Esophagus squamous epithelium (tissue), 5 donors: ENCODE data around the gene DNAH2. TPM values are rescaled to one million over a fixed set of nuclear protein-coding genes. Genes with fewer than 3 reads are reported as not detected.

Source experiments
- DNase-seq: peaks from one replicate; lab custom pipeline; 2025; lab: John Stamatoyannopoulos, UW
- H3K27ac ChIP-seq, 4 donors: fragments of 200-600 bp; sonication (generic); one replicate each; pipeline ENCODE4 v1.5.1; 2016 to 2019; ENCODE audit warnings: mild to moderate bottlenecking in 1 of 4
- H3K27me3 ChIP-seq, 4 donors: fragments of 200-600 bp; sonication (generic); 1 replicate in 3 of 4; 2 replicates in 1 of 4; pipeline versions ENCODE4 v1.5.1 to v1.6.0; 2017 to 2021; ENCODE audit warnings: antibody characterized with exemption in 1 of 4
- H3K36me3 ChIP-seq, 3 donors: fragments of 200-600 bp; sonication (generic); one replicate each; pipeline ENCODE4 v1.5.1; 2016 to 2019
- H3K4me1 ChIP-seq, 3 donors: fragments of 200-600 bp; sonication (generic); one replicate each; pipeline ENCODE4 v1.5.1; 2017 to 2019
- H3K4me3 ChIP-seq, 4 donors: fragments of 200-600 bp; sonication (generic); 1 replicate in 3 of 4; 2 replicates in 1 of 4; pipeline ENCODE4 v1.5.1; 2016 to 2019; ENCODE audit warnings: mild to moderate bottlenecking in 2 of 4, moderate library complexity in 1 of 4
- H3K9me3 ChIP-seq, 3 donors: fragments of 200-600 bp; sonication (generic); one replicate each; pipeline ENCODE4 v1.5.1; 2016 to 2019
- CTCF ChIP-seq, 6 experiments: fragments of 450-650 bp in 4 of 6; fragments of 200-600 bp in 2 of 6; sonication (generic) in 2 of 6; IDR thresholded peaks; one replicate each; pipeline ENCODE4 v1.5.1; 2016 to 2019; ENCODE audit warnings: antibody characterized with exemption in 6 of 6, mild to moderate bottlenecking in 4 of 6, moderate library complexity in 4 of 6
- POLR2A ChIP-seq, 4 donors: fragments of 450-650 bp; IDR thresholded peaks; one replicate each; pipeline ENCODE4 v1.6.1; 2017; ENCODE audit warnings: antibody characterized with exemption in 4 of 4, mild to moderate bottlenecking in 4 of 4, moderate library complexity in 3 of 4
- WGBS, 2 donors: methylation state at CpG; one replicate each; pipeline ENCODE4 v1.1.5; 2018; 5-methylcytosine and 5-hydroxymethylcytosine counted together
- intact Hi-C: fragments of 100-400 bp; cut with DNase I; formaldehyde crosslinking; loops from one replicate; pipeline ENCODE4 v1.15.0; 2022
- total RNA-seq, 4 donors: library from RNA; depleted of rRNA; stranded (reverse); fragments of >200 nt; gene quantifications; one replicate each; pipeline ENCODE4 v1.1.0, GENCODE V29; 2016
- donor health status: DM: yes; HTN: yes; CAD: no.

Gene DNAH2
- total RNA-seq, 4 donors from 2014 or later, result under 0.01 to 0.04 (median 0.03) TPM; not detected in 1

- Histone ChIP-seq H3K27me3 (peaks cover 0 to 68% (median 0%) of the 10 kb centered on the region in 4 donors), H3K4me1 (no peaks in the 10 kb centered on the region), H3K27ac (no peak overlapping the region), H3K36me3 (no peaks in the 10 kb centered on the region), H3K4me3 (no peak overlapping the region), H3K9me3 (no peaks in the 10 kb centered on the region)
- DNase-seq, result no peak
- TF ChIP-seq CTCF (IDR thresholded peaks at IDR 0.05) (no peak), POLR2A (IDR thresholded peaks at IDR 0.05) (no peak)
- 29 to 32% methylated on average over 9 to 14 of the region's 14 CpGs for WGBS, 2 donors
- intact Hi-C loops, result loop anchor here (10.0 kb wide), 2 partner anchors 75 to 245 kb away; no protein-coding TSS in a partner anchor
Measured at GRCh38 chr17:7739746-7740145, 22.2 kb downstream of the DNAH2 start.

DNA sequence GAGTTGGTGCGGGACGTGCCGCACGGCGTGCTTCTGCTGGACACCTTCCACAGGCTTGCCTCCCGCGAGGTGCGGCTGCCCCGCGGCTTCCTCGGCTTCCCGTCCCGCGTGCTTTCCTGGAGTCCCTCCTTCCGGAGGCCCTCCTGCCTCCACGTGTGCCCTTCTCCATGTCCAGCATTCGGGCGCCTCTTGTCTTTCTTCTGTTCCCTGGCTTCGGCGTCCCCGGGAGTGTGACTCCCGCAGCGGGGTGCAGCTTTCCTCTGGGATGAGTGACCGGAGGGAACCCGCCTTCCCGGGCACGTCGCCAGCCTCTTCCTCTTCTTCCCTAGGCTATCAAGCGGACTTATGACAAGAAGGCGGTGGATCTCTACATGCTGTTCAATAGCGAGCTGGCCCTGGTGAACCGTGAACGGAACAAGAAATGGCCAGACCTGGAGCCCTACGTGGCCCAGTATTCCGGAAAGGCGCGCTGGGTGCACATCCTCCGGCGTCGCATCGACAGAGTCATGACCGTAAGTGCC is 23.0 kb downstream of the DNAH2 start:
- TF ChIP-seq POLR2A (IDR thresholded peaks at IDR 0.05) (no peak), CTCF (IDR thresholded peaks at IDR 0.05) (no peak)
- no peak for DNase-seq
- intact Hi-C loops, result loop anchor here (10.0 kb wide), 2 partner anchors 74 to 244 kb away; no protein-coding TSS in a partner anchor
- Histone ChIP-seq H3K27me3 (peaks cover 0 to 68% (median 0%) of the 10 kb centered on the region in 4 donors), H3K4me3 (peak overlapping the region in 1 of 4 donors; percentile 20), H3K9me3 (no peaks in the 10 kb centered on the region), H3K4me1 (peaks cover 0 to 2% (median 0%) of the 10 kb centered on the region in 3 donors), H3K27ac (no peak overlapping the region), H3K36me3 (no peaks in the 10 kb centered on the region)
- 55 to 69% methylated on average over 21 to 35 of the region's 42 CpGs for WGBS, 2 donors

DNA sequence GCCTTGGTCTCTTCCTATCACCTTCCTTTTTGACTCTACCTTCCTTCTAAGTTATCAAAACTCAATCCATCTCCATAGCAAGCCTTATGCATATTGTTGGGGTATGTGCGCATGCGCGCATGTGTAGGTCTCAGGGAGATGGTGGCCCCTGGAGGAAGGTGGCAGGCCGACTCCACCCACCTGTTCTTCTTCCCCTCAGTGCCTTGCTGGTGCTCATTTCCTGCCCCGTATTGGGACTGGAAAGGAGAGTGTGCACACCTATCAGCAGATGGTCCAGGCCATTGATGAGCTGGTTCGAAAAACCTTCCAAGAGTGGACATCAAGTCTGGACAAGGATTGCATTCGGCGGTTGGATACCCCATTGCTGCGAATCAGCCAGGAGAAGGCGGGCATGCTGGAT is 25.2 kb downstream of the DNAH2 start:
- WGBS, 2 donors, result 67 to 77% methylated on average over 6 to 10 of the region's 10 CpGs
- no peak for DNase-seq
- H3K4me1 ChIP-seq, result peaks cover 0 to 11% (median 0%) of the 10 kb centered on the region in 3 donors
- H3K9me3 ChIP-seq, result no peaks in the 10 kb centered on the region
- intact Hi-C loops, result loop anchor here (10.0 kb wide), 2 partner anchors 72 to 242 kb away; no protein-coding TSS in a partner anchor
- no peak for TF ChIP-seq CTCF (IDR thresholded peaks at IDR 0.05)
- TF ChIP-seq POLR2A (IDR thresholded peaks at IDR 0.05), result no peak
- no peak overlapping the region for H3K27ac ChIP-seq
- H3K4me3 ChIP-seq, result no peak overlapping the region
- no peaks in the 10 kb centered on the region for H3K36me3 ChIP-seq
- H3K27me3 ChIP-seq, result peaks cover 0 to 47% (median 0%) of the 10 kb centered on the region in 4 donors

- no peak for TF ChIP-seq POLR2A (IDR thresholded peaks at IDR 0.05)
- TF ChIP-seq CTCF (IDR thresholded peaks at IDR 0.05), result no peak
- Histone ChIP-seq H3K9me3 (no peaks in the 10 kb centered on the region), H3K4me3 (no peak overlapping the region), H3K27ac (no peak overlapping the region), H3K36me3 (no peaks in the 10 kb centered on the region), H3K27me3 (peaks cover 0 to 33% (median 0%) of the 10 kb centered on the region in 4 donors), H3K4me1 (peaks cover 0 to 11% (median 0%) of the 10 kb centered on the region in 3 donors)
- intact Hi-C loops, result loop anchor here (10.0 kb wide), 2 partner anchors 70 to 240 kb away; no protein-coding TSS in a partner anchor
- no peak for DNase-seq
- 62 to 74% methylated on average over 8 of the region's 8 CpGs for WGBS, 2 donors
Measured at GRCh38 chr17:7744416-7744815, 26.9 kb downstream of the DNAH2 start.

DNA sequence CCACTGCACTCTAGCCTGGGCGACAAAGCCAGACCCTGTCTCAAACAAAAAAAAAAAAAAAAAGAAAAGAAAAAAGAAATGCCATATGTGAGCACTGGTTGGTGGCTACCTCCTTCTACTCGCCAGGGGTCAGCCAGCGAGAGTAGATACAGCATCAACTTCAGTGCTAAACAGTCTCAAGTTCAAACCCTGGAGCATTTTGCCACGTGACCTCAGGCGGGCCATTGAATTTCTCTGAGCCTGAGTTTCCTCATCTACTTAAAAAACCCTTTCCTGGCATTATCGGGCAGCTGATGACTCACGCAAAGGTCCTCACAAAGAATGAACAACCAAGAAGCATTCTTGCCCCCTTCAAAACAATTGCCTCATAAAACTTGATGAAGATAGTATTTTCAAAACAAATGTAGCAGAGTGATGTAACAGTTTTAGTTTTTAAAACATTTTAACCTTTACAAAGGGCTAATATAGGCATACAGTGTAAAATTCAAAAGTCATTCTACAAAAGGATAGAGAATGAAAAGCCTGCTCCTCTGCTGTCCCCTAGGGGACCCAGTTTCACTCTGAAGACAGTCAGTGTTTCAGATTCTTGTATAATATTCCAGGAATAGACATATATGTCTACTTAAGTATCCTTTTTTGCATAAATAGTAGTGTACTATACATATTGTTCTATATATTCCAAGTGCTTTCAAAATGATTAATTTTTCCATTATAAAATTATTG is 28.4 kb downstream of the DNAH2 start:
- H3K36me3 ChIP-seq, result no peaks in the 10 kb centered on the region
- DNase-seq, result no peak
- peaks cover 0 to 18% (median 0%) of the 10 kb centered on the region in 4 donors for H3K27me3 ChIP-seq
- TF ChIP-seq CTCF (IDR thresholded peaks at IDR 0.05) (no peak), POLR2A (IDR thresholded peaks at IDR 0.05) (no peak)
- no peak overlapping the region for H3K4me3 ChIP-seq
- 28 to 35% methylated on average over 7 of the region's 7 CpGs for WGBS, 2 donors
- intact Hi-C loops, result loop anchor here (10.0 kb wide), 2 partner anchors 69 to 239 kb away; no protein-coding TSS in a partner anchor
- H3K27ac ChIP-seq, result no peak overlapping the region
- peaks cover 0 to 11% (median 0%) of the 10 kb centered on the region in 3 donors for H3K4me1 ChIP-seq
- no peaks in the 10 kb centered on the region for H3K9me3 ChIP-seq
